Endothelial cell of hepatic sinusoid (primary cell): ENCODE measurements around the gene FGF4.

ENCODE experiments used
- in situ Hi-C: cut with HindIII; loops from 2 replicates; pipeline ENCODE4 v1.10.0; 2017; ENCODE audit warnings: low sequenced_read_pairs

FGF4 gene

DNA sequence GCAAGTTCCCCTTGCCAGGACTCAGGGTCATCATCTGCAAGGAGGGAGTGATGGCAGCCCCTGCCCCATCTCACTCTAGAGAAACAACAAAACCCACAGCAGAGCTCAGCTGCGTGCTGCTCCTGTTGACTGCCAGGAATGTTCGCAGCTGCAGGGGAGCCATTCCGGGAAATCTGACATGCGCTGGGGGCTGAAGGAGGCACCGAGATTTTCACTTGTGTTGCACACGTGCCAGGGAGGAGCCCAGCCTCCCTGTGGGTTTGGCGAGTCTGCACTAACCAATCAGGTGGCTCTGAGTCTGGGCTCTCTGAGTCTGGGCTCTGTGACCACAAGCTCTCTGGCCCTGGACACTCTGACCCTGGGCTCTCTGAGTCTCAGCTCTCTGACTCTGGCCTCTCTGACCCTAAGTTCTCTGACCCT is 33.5 kb upstream of the FGF4 start:
- in situ Hi-C loops = no loop called here

- in situ Hi-C loops = no loop called here
Observed at GRCh38 chr11:69807106-69807815, 32.1 kb upstream of the FGF4 start.

DNA sequence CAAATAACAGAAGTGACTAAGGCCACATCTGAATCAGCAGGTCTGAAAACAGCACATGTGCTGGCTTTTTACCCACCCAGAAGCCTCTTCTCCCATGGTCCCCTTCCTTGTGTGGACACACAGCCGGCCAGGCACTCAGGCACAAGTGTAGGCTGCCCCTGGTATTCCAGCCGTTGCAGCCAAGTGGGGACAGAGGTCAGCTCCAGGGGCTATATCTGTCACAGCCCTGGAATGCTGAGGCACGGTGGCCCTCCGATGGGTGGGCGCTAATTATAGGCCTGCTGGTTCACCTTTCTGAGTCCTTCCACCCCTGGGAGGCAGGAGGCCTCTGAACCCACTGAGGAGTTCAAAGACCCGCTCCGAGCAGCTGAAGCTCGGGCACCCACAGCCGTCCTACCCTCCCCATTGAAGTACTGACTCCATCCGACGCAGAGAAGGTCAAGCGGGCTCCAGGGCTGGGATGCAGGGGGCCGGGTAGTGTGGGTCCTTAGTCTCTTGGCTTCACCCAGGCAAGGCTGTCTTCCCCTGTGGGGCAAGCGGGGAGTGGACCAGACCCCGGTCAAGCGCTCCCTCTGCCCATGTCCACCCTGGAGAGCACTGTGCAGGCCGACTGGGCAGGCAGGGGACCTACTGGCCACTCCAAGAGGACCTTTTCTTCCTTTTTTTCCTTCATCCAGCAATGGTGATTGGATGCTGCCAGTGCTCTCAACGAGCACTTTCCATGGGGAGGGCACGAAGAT is 29.8 kb upstream of the FGF4 start:
- in situ Hi-C loops = no loop called here

DNA sequence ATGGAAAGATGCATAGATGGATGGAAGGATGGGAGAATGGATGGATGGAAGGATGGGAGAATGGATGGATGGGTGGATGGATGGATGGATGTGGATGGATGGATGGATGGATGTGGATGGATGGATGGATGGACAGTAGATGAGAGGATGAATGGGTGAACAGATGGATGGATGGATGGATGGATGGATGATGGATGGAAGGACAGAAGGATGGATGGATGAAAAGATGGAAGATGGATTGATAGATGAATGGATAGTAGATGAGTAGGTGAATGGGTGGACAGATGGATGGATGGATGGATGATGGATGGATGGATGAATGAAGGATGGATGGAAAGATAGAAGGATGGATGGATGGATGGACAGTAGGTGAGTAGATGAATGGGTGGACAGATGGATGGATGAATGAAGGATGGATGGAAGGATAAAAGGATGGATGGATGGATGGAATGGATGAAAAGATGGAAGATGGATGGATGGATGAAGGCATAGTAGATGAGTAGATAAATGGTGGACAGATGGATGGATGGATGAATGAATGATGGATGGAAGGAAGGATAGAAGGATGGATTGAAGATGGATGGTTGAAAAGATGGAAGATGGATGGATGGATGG is 28.6 kb upstream of the FGF4 start:
- in situ Hi-C loops = no loop called here

- in situ Hi-C loops = no loop called here
Observed at GRCh38 chr11:69803022-69803421, 27.9 kb upstream of the FGF4 start.

DNA sequence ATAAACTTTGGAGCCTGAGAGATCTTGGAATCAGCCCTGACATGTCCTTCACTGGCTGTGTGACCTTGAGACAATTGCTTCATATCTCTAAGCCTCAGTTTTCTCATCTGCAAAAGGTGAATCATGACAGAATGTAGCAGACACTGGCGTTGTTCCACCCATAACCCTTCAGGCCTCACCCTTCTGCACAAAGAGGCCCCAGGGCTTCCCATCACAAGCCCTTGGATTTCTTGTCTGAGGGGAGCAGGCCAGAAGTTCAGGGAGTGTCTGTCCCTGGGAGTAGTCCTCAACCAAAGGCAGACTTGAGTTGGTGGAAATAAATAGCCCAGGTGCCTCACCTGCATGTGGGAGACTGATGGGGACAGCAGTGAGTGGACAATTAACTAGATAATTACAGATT is 27.4 kb upstream of the FGF4 start:
- in situ Hi-C loops = no loop called here

DNA sequence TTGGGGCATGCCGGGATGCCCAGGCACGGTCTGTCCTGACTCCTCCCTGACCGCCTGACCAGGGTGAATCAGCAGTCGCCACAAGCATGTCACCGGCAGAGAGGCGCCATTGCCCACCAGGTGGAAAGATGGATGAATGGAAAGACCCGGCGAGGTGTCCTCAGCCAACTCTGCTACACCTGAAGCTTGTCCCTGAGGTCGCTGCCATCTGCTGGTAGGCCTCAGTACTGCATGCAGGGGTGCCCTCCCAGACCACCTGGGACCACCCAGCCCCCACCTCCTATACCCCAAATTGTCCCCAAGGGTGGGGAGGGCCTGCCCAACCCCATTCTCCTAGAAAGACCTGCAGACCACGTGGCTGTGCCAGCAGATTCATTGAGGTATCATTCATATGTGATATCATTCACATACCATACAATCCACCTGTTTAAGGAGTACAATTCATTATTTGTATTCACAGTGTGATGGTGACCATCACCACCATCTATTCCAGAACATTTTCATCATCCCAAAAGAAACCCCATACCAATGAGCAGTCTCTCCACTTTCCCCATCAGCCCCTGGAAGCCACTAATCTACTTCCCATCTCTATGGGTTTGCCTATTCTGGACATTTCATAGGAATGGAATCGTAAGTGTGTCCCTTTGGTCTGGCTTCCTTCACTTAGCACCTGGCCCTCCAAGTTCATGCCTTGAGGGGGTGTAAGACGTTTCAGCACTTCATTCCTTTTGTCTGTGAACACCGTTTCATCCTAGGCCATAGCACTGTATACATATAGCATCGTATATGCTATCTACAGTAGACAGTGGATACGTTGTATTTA is 26.6 kb upstream of the FGF4 start:
- in situ Hi-C loops = no loop called here

DNA sequence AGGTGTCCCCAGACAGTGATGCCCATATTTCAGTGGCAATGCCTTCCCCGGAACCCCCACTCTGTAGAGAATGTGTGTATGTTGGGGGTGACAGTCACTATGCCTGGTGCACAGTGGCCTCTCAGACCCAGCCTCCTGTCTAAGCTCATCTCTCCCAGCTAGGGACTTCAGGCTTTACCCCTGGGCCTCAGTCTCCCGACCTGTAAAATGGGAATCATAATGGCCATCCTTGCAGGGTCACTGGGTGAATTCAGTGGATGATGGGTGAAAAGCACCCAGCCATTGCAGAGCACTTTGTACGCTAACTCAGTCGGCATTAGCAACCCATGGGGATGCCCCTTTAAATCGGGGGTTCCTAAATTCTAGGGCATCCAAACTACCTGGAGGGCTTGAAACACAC is 25.1 kb upstream of the FGF4 start:
- in situ Hi-C loops = no loop called here

DNA sequence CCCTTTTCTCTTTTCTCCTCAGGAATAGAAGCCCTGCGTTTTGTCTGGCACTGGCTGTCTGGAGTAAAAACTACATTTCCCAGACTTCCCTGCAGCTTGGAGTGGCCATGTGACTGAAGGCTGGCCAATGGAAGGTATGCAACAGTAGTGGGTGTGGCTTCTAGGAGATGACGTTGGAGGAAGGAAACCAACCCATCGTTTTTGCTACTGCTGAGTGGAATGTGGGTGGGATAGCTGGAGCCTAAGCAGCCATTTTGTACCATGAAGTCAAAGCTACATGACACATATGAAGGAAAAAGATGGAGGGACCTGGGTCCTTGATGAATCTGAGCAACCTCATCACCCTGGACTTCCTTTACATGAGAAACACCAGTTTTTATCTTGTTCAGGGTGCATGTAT is 24.4 kb upstream of the FGF4 start:
- in situ Hi-C loops = no loop called here

GRCh38 chr11:69799097-69799496 is 24.0 kb upstream of the FGF4 start:
- in situ Hi-C loops = no loop called here

- in situ Hi-C loops = no loop called here
Observed at GRCh38 chr11:69797737-69798528, 22.8 kb upstream of the FGF4 start.

- in situ Hi-C loops = no loop called here
Observed at GRCh38 chr11:69797156-69797555, 22.0 kb upstream of the FGF4 start.

- in situ Hi-C loops = no loop called here
Observed at GRCh38 chr11:69796063-69796462, 20.9 kb upstream of the FGF4 start.

- in situ Hi-C loops = no loop called here
Observed at GRCh38 chr11:69791276-69792180, 16.4 kb upstream of the FGF4 start.

- in situ Hi-C loops = loop anchor here (5.0 kb wide), 2 partner anchors 37 to 83 kb away; no protein-coding TSS in a partner anchor
Observed at GRCh38 chr11:69788956-69789355, 13.8 kb upstream of the FGF4 start.

GRCh38 chr11:69787906-69788305 is 12.8 kb upstream of the FGF4 start:
- in situ Hi-C loops = loop anchor here (5.0 kb wide), 2 partner anchors 36 to 84 kb away; no protein-coding TSS in a partner anchor

DNA sequence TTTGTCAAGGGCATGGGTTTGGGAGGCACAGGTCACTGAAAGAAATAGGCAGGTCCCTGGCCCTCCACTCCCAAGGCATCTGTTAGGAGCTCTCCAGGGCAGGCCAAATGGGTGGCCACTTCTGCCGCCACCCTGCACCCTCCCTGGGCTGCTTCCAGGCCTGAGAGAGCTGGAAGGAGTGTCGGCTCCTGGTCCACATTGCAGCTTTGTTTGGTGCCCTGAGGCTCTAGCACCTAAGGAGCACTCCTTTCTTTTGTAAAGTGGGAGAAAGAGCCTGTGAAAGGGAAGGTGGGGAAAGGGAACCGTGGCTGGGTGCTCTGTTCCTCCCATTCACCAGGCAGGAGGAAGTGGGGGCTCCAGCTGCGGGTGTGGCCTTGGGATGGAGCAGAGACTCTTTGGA is 12.3 kb upstream of the FGF4 start:
- in situ Hi-C loops = loop anchor here (5.0 kb wide), 2 partner anchors 35 to 85 kb away; no protein-coding TSS in a partner anchor

DNA sequence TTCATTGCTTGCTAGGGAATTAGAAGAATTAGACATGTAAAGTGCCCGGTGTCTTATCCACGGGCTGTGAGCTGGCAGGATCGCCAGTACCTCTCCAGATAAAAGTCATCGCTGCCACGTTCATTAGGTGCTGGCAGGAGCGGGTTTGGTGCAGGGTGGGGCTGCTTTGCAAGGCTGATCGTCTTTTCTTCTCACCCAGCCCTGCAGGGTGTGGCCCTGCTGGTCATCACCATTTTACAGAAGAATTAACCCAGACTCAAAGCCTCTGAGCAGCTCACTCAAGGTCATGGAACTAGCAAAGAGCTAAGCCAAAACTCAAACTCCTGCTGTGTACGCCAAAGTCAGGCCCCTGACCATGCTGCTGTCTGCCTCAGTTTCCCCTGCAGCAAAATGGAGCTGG is 6.1 kb upstream of the FGF4 start:
- in situ Hi-C loops = no loop called here

DNA sequence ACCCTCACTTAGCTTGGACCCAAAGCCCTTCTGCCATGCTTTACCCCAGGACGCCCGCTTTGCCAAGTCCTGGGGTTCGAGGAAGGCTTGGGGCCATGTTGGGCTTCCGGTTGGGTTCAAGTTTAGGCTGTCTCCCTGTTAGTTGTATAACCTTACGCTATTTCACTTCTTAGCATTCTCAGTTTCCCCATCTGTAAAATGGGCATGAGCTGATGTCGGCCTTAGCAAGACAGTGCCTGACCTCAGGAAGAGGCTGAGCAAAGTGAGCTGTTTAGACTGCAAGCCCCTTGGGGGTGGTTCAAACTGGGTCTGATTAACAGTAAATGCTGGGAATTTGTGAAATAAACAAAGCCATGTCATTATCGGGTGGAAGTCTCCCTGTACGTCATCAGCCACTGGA is 3.2 kb upstream of the FGF4 start:
- in situ Hi-C loops = no loop called here
